ENCODE data around the gene PPP1R7.

Gene PPP1R7

DNA sequence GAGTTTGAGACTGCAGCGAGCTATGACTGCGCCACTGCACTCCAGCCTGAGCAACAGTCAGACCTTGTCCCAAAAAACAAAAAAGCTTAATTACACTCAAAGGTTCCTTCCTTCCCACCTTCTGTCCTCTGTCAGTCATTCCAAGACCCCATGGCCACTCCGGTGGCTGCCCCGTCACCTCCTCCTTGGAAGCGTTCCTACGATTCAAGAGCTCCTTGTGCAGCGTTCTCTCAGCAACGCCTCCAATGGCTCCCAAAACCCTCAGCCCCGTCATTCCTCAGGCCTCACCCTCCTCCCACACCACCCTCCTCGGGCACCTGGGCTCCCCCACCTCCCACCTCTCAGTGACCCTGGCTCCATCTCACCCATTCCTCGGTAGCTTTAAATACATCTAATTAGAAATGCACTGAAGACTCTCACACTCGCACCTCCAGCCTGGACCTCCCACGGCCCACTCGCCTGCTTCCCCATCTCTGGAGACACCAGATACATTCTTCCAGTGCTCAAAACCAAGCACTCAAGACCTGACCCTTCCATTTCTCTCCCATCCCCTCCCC lies 9.0 kb upstream of the PPP1R7 start:
- no peak for DNase-seq

- DNase-seq, result no peak
These were observed 8.2 kb upstream of the PPP1R7 start for GRCh38 chr2:241142063-241142462.

- no peak for DNase-seq
These were observed 7.7 kb upstream of the PPP1R7 start for GRCh38 chr2:241142593-241142992.

- no peak for DNase-seq
These were observed 4.0 kb upstream of the PPP1R7 start for GRCh38 chr2:241146286-241146685.

DNA sequence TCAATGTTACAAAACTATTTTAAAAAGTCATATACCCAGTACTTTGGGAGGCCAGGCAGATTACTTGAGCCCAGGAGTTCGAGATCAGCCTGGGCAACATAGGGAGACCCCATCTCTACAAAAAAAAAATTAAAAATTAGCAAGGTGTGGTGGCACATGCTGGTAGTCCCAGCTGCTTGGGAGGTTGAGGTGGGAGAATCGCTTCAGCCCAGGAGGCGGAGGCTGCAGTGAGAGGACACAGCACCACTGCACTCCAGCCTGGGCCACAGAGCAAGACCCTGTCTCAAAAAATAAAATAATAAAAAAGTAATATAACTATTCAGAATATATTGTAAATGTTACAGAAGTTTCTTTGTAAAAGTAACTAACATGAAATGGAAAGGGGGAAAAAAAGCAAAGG lies 2.9 kb upstream of the PPP1R7 start:
- DNase-seq, result no peak

DNA sequence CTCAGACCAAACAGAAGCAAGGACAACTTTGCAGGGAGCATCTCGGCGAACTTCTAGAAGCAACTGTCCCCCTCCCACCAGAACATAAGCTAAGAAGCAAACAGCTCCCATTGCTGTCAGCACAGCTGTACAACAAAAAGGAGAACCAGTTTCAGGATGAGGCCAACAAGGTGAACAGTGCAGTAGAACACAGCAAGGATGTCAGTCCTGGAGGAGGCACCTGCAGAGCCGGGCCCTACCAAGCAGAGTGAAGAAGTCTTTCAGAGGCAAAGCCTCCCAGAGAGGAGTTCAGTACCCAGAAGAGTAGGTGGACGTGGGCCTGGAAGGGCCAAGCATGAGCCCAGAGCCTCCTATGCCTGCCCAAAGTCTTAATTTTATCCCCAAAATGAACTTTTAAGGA lies 2.0 kb upstream of the PPP1R7 start:
- DNase-seq, result no peak

GRCh38 chr2:241148891-241149674 lies 1.2 kb upstream of the PPP1R7 start, which contains the start of gene PASK:
Gene PASK (minus strand): TSS chr2:241149472. CDS start chr2:241143032, 6,440 bp downstream.
- DNase-seq, result peak; percentile 74 to 86 (median 84)

DNA sequence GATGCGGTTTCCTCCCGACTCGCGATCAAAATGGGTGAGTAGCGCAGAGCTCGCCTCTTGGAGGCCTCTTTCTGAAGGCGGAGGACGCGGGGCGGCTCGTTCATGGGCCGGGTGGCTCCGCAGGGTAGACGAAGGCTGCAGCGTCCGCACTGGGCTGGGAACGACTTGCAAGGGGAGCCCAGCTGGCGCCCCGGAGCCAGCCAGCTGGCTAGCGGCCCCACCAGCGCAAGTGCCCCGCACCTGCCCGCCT lies 667 bp upstream of the PPP1R7 start:
- DNase-seq, result no peak

GRCh38 chr2:241150660-241151530 lies 628 bp downstream of the PPP1R7 start:
- no peak for DNase-seq

GRCh38 chr2:241151934-241152660 lies 1.8 kb downstream of the PPP1R7 start:
- no peak for DNase-seq

GRCh38 chr2:241153616-241154015 lies 3.3 kb downstream of the PPP1R7 start:
- no peak for DNase-seq

GRCh38 chr2:241154915-241155314 lies 4.6 kb downstream of the PPP1R7 start:
- DNase-seq, result no peak

- DNase-seq, result no peak
These were observed 5.7 kb downstream of the PPP1R7 start for GRCh38 chr2:241155936-241156335.

DNA sequence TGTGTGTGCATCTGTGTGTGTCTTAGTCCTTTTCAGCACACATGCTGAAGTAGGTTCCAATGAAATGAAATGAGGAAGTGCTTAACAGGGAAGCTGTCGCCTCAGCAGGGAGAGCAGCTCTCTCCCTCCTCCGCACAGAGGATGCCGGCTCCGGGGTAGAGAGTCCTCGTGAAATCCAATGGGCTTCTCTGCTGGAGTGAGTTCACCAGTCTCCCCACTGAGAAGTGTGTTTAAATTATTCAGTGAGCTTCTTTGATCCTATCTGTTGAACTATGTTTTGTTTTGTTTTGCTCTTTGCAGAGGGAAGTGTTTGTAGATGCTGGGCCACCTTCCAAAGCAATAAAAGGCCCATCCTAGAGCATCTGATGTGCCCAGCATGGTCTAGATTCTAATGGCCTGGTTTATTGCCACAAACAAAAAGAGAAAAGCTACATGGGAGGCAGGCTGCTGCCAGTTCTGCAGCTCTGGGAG lies 6.7 kb downstream of the PPP1R7 start:
- no peak for DNase-seq

DNA sequence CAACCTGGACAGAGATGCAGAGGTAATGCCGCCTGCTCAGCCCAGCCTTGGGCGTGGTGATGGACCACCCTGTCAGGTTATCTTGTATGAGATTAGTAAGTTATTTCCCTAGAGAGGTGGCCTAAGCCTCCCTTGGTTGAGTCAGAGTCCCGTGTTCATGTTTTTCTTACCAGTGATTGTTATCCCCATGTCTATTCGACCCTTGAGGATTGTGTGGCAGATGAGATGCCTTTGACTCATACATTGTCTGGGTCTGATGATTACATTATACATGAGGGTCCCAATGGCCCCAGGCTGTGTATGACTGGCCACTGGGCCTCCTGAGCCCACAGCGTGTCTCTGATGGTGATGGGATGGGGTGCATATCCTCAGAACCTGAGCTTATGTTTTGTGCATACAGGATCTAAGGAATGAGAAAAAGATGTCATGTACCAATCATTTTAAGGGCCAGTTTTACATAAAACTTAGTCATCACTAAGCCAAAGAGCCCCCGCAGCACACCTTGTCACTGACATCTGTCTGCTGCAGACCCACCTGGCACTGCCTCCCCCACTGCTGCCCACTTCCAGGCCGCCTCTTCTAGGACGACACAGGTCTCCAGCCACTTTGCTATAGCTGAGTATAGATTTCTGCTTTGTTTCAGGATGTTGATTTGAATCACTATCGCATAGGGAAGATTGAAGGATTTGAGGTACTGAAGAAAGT lies 7.7 kb downstream of the PPP1R7 start:
- DNase-seq, result no peak

GRCh38 chr2:241158546-241158900 lies 8.3 kb downstream of the PPP1R7 start:
- DNase-seq, result no peak

GRCh38 chr2:241159116-241159515 lies 8.8 kb downstream of the PPP1R7 start:
- no peak for DNase-seq

DNA sequence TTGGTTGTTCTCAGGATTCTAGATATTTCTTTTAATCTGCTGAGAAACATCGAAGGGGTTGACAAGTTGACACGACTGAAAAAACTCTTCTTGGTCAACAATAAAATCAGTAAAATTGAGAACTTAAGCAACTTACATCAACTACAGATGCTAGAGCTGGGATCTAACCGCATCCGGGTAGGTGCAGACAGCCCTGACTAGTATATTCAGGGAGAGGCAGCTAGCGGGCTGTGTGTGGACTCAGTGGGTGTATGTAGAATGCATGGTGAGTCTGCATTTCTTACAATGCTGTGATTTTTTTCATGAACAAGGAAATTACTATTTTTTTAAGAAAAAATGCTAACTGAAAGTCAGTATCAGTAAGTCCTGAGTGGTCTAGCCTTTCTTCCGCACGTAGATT lies 10.1 kb downstream of the PPP1R7 start:
- DNase-seq, result no peak

- DNase-seq, result no peak
These were observed 11.5 kb downstream of the PPP1R7 start for GRCh38 chr2:241161646-241162281.

- no peak for DNase-seq
These were observed 13.4 kb downstream of the PPP1R7 start for GRCh38 chr2:241163601-241164118.

DNA sequence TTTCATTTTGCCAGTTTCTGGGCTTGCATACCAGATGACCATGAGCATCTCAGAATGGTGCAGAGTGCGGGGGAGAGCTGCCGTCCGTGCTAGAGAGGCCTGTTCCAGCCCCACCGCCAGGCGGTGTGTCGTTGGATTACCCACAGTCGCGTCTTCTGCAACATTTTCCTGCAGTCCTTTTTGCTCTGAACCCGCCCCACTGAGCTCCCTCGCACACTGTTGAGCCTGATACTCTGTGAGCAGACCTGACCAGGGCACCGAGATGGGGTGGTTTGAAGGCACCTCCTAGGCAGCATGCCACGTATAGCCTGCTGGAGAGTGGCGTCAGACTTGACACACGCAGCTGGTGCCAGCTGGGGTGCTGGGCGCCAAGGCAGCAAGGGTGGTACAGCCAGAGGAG lies 18.1 kb downstream of the PPP1R7 start:
- DNase-seq, result no peak

DNA sequence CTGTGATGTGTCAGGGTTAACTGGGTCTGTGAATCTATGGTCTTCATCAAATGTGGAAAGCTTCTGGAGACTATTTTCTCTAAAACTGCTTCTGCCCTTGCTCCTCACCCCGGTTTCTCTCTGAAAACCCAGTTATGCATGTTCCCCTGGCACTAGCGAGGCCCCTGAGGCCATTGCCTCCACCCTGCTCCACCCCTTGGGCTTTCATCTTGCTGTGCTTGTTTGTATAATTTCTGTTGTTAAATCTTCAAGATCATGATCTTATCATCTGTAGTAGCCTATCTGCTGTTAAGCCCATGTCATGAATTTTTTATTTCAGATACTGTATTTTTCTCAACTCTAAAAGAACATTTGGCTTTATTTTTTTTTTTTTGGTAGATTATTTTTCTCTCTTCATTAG lies 23.3 kb downstream of the PPP1R7 start:
- DNase-seq, result no peak

Data from activated CD4-positive, CD25-positive, alpha-beta regulatory T cell (primary cell).